Coronary artery (tissue), 2 donors: ENCODE data around the gene C4A.

Experiments
- DNase-seq: peaks from one replicate; pipeline ENCODE4 v3.0.0-alpha.2; 2017; ENCODE audit warnings: low spot score
- H3K27ac ChIP-seq, 2 donors: fragments of 200-600 bp; sonication (generic); one replicate each; pipeline ENCODE4 v1.5.1; 2016 to 2019
- H3K4me3 ChIP-seq: fragments of 200-600 bp; sonication (generic); 2 replicates; pipeline ENCODE4 v1.5.1; 2016; ENCODE audit warnings: mild to moderate bottlenecking, moderate library complexity
- TF ChIP-seq, protein P1 (sequence below): fragments of 200-600 bp; sonication (generic); IDR thresholded peaks from one replicate; pipeline ENCODE4 v1.5.1; 2019; ENCODE audit warnings: antibody characterized with exemption

The C4A gene

DNA sequence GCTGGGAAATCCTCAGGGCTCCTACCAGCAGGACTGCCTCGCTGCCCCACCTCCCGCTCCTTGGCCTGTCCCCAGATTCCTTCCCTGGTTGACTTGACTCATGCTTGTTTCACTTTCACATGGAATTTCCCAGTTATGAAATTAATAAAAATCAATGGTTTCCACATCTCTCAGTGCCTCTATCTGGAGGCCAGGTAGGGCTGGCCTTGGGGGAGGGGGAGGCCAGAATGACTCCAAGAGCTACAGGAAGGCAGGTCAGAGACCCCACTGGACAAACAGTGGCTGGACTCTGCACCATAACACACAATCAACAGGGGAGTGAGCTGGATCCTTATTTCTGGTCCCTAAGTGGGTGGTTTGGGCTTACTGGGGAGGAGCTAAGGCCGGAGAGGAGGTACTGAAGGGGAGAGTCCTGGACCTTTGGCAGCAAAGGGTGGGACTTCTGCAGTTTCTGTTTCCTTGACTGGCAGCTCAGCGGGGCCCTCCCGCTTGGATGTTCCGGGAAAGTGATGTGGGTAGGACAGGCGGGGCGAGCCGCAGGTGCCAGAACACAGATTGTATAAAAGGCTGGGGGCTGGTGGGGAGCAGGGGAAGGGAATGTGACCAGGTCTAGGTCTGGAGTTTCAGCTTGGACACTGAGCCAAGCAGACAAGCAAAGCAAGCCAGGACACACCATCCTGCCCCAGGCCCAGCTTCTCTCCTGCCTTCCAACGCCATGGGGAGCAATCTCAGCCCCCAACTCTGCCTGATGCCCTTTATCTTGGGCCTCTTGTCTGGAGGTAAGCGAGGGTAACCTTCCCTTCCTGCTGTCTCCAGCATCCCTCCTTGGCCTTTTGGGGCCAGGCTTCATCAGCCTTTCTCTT, 36.1 kb upstream of the C4A start, which contains the start of gene CFB:
Gene CFB (plus strand): TSS at position 589 of the 863 bp plus-strand sequence. CDS start 127 bp downstream, at position 716.
- DNase-seq = peak; percentile 89
- H3K27ac ChIP-seq = peak within 1 kb of the TSS; percentile 86 to 93
- H3K4me3 ChIP-seq = peak within 1 kb of the TSS; percentile 57
- TF ChIP-seq, protein P1, sequence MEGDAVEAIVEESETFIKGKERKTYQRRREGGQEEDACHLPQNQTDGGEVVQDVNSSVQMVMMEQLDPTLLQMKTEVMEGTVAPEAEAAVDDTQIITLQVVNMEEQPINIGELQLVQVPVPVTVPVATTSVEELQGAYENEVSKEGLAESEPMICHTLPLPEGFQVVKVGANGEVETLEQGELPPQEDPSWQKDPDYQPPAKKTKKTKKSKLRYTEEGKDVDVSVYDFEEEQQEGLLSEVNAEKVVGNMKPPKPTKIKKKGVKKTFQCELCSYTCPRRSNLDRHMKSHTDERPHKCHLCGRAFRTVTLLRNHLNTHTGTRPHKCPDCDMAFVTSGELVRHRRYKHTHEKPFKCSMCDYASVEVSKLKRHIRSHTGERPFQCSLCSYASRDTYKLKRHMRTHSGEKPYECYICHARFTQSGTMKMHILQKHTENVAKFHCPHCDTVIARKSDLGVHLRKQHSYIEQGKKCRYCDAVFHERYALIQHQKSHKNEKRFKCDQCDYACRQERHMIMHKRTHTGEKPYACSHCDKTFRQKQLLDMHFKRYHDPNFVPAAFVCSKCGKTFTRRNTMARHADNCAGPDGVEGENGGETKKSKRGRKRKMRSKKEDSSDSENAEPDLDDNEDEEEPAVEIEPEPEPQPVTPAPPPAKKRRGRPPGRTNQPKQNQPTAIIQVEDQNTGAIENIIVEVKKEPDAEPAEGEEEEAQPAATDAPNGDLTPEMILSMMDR = no peak

DNA sequence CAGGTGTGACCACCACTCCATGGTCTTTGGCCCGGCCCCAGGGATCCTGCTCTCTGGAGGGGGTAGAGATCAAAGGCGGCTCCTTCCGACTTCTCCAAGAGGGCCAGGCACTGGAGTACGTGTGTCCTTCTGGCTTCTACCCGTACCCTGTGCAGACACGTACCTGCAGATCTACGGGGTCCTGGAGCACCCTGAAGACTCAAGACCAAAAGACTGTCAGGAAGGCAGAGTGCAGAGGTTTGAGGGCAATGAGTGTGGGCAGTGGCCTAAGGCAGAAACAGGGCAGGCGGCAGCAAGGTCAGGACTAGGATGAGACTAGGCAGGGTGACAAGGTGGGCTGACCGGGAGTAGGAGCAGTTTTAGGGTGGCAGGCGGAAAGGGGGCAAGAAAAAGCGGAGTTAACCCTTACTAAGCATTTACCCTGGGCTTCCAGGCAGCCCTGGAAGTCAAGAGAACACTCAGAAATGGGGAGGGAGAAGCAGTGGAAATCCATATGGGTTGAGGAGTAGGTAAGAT, 35.4 kb upstream of the C4A start:
- DNase-seq = no peak
- Histone ChIP-seq H3K27ac (peak overlapping the region; percentile 86 to 93), H3K4me3 (peak overlapping the region; percentile 57)
- TF ChIP-seq, protein P1 = no peak

DNA sequence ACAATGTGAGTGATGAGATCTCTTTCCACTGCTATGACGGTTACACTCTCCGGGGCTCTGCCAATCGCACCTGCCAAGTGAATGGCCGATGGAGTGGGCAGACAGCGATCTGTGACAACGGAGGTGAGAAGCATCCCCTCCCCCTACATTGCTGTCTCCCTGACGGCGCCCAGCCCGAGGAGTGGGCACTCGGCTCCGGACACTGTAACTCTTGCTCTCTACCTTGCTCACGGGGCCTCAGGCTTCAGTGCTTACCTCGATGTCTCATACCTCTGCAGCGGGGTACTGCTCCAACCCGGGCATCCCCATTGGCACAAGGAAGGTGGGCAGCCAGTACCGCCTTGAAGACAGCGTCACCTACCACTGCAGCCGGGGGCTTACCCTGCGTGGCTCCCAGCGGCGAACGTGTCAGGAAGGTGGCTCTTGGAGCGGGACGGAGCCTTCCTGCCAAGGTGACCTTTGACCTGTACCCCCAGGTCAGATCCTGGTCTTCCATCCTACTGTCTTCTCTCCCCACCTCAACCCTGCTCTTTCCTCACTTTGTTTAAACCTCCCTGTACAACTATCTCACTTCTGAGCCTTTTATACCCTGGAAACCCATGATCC, 34.7 kb upstream of the C4A start:
- TF ChIP-seq, protein P1 = no peak
- H3K4me3 ChIP-seq = no peak overlapping the region
- H3K27ac ChIP-seq = peak overlapping the region in 1 of 2 donors; percentile 93
- peak; percentile 73 for DNase-seq

DNA sequence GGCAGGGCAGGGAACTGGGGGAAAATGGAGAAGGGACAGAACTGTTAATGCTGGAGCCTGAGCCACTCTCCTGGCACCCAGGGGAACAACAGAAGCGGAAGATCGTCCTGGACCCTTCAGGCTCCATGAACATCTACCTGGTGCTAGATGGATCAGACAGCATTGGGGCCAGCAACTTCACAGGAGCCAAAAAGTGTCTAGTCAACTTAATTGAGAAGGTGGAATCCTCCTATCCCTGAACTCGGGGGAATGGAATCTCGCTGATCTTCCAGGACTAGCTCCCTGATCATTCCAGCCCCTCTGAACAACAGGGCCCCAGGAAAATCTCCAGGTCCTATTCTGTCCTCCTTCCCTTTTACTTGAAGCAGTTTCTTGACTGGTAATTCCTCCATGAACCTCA, 34.0 kb upstream of the C4A start:
- TF ChIP-seq, protein P1 = no peak
- DNase-seq = no peak
- Histone ChIP-seq H3K27ac (no peak overlapping the region), H3K4me3 (no peak overlapping the region)

DNA sequence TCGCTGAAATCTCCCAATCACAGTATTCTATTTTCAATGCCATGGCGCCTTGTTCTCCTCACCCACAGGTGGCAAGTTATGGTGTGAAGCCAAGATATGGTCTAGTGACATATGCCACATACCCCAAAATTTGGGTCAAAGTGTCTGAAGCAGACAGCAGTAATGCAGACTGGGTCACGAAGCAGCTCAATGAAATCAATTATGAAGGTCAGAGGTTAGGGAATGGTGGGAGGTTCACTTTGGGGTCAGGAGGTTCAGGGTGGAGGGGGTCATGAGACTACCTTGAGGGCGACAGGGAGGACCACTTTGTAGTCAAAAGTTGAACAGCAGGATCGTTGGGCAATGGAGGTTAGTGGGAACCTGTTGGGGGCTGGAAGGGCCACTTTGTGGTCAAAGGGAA, 33.6 kb upstream of the C4A start:
- Histone ChIP-seq H3K27ac (no peak overlapping the region), H3K4me3 (no peak overlapping the region)
- no peak for DNase-seq
- TF ChIP-seq, protein P1 = no peak

DNA sequence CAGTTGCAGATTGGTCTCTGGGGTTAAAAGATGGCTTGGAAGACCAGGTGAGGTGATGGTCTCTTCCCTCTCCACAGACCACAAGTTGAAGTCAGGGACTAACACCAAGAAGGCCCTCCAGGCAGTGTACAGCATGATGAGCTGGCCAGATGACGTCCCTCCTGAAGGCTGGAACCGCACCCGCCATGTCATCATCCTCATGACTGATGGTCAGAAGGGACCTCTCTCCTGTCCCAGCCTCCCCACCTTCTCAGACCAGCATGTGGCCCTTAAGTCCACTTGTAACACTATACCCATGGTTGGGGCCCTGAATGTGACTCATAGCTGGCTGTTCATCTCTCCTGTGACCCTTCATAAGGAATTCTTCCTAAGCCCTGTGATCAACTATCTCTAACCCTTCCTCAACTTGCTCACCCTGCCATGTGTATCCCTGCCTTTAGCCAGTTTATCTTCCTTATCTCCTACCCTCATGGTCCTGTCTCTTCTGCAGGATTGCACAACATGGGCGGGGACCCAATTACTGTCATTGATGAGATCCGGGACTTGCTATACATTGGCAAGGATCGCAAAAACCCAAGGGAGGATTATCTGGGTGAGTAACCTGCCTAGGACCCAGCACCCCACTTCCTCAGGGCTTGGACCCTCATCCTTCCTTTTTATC, 33.0 kb upstream of the C4A start:
- H3K4me3 ChIP-seq = no peak overlapping the region

More for the DNA sequence above, 33.0 kb upstream of the C4A start:
- TF ChIP-seq, protein P1 = no peak
- DNase-seq = peak; percentile 71
- peak overlapping the region in 1 of 2 donors; percentile 26 for H3K27ac ChIP-seq
